Measurements from ENCODE around the gene LAMA3. TPM values are rescaled to one million over a fixed set of nuclear protein-coding genes. Genes with fewer than 3 reads are reported as not detected.

Gene LAMA3
- total RNA-seq, 2 donors from 2014 or later, result 30.1 to 34.2 TPM

- ATAC-seq (ENCODE audit: insufficient number of reproducible peaks, low FRiP score, low read depth) (no peak), DNase-seq (ENCODE audit: low spot score) (no peak)
- no peak overlapping the region for H3K27ac ChIP-seq
- no peaks in the 10 kb centered on the region for H3K4me1 ChIP-seq (ENCODE audit: control insufficient read depth in 1 of 2, low read depth in 2 of 2)
- H3K27me3 ChIP-seq (replicated peaks; ENCODE audit: insufficient read depth), result no peaks in the 10 kb centered on the region
- H3K9me3 ChIP-seq, result no peaks in the 10 kb centered on the region
- no peak overlapping the region for H3K4me3 ChIP-seq
- no peak for TF ChIP-seq CTCF (IDR thresholded peaks at IDR 0.05)
- no peaks in the 10 kb centered on the region for H3K36me3 ChIP-seq
These were observed 237.3 kb downstream of the LAMA3 start for GRCh38 chr18:23926571-23926970.

- H3K27me3 ChIP-seq (replicated peaks; ENCODE audit: insufficient read depth), result no peaks in the 10 kb centered on the region
- no peaks in the 10 kb centered on the region for H3K4me1 ChIP-seq (ENCODE audit: control insufficient read depth in 1 of 2, low read depth in 2 of 2)
- DNase-seq (ENCODE audit: low spot score), result no peak
- no peak overlapping the region for H3K27ac ChIP-seq
- no peak overlapping the region for H3K4me3 ChIP-seq
- TF ChIP-seq CTCF (IDR thresholded peaks at IDR 0.05), result no peak
- ATAC-seq (ENCODE audit: insufficient number of reproducible peaks, low FRiP score, low read depth), result no peak
- H3K36me3 ChIP-seq, result no peaks in the 10 kb centered on the region
- H3K9me3 ChIP-seq, result no peaks in the 10 kb centered on the region
These were observed 238.8 kb downstream of the LAMA3 start for GRCh38 chr18:23927821-23928746.

GRCh38 chr18:23929362-23929930 is 240.2 kb downstream of the LAMA3 start:
- TF ChIP-seq CTCF (IDR thresholded peaks at IDR 0.05), result no peak
- no peak overlapping the region for H3K4me3 ChIP-seq
- H3K4me1 ChIP-seq (ENCODE audit: control insufficient read depth in 1 of 2, low read depth in 2 of 2), result no peaks in the 10 kb centered on the region
- DNase-seq (ENCODE audit: low spot score) (no peak), ATAC-seq (ENCODE audit: insufficient number of reproducible peaks, low FRiP score, low read depth) (no peak)
- H3K27me3 ChIP-seq (replicated peaks; ENCODE audit: insufficient read depth), result no peaks in the 10 kb centered on the region
- no peaks in the 10 kb centered on the region for H3K9me3 ChIP-seq
- H3K27ac ChIP-seq, result no peak overlapping the region
- H3K36me3 ChIP-seq, result no peaks in the 10 kb centered on the region

- H3K9me3 ChIP-seq, result no peaks in the 10 kb centered on the region
- H3K27ac ChIP-seq, result no peak overlapping the region
- H3K4me1 ChIP-seq (ENCODE audit: control insufficient read depth in 1 of 2, low read depth in 2 of 2), result no peaks in the 10 kb centered on the region
- no peaks in the 10 kb centered on the region for H3K27me3 ChIP-seq (replicated peaks; ENCODE audit: insufficient read depth)
- no peaks in the 10 kb centered on the region for H3K36me3 ChIP-seq
- DNase-seq (ENCODE audit: low spot score), result no peak
- ATAC-seq (ENCODE audit: insufficient number of reproducible peaks, low FRiP score, low read depth), result no peak
- H3K4me3 ChIP-seq, result no peak overlapping the region
- TF ChIP-seq CTCF (IDR thresholded peaks at IDR 0.05), result no peak
These were observed 240.7 kb downstream of the LAMA3 start for GRCh38 chr18:23930002-23930401.

- no peaks in the 10 kb centered on the region for H3K9me3 ChIP-seq
- no peak for ATAC-seq (ENCODE audit: insufficient number of reproducible peaks, low FRiP score, low read depth)
These were observed 243.3 kb downstream of the LAMA3 start for GRCh38 chr18:23932385-23933067.

More at GRCh38 chr18:23932385-23933067, 243.3 kb downstream of the LAMA3 start:
- Histone ChIP-seq H3K27ac (no peak overlapping the region), H3K27me3 (replicated peaks; ENCODE audit: insufficient read depth) (no peaks in the 10 kb centered on the region), H3K4me3 (no peak overlapping the region), H3K36me3 (no peaks in the 10 kb centered on the region), H3K4me1 (ENCODE audit: control insufficient read depth in 1 of 2, low read depth in 2 of 2) (no peaks in the 10 kb centered on the region)
- TF ChIP-seq CTCF (IDR thresholded peaks at IDR 0.05), result no peak
- DNase-seq (ENCODE audit: low spot score), result no peak
